ENCODE results near the gene SDCCAG8.

- TF ChIP-seq CTCF (conservative IDR thresholded peaks at IDR 0.05; ENCODE audit: low read depth in 2 of 2) (no peak), EZH2phosphoT487 (IDR thresholded peaks at IDR 0.05; ENCODE audit: unreplicated experiment) (no peak), ETS1 (IDR thresholded peaks at IDR 0.05) (no peak), POLR2AphosphoS5 (IDR thresholded peaks at IDR 0.05; ENCODE audit: low read depth) (no peak), EZH2 (IDR thresholded peaks at IDR 0.05; ENCODE audit: low read depth, unreplicated experiment) (no peak)
These were observed 290.6 kb downstream of the SDCCAG8 start for GRCh38 chr1:243546457-243546856.

Measured in GM23338 (cell line).